Endothelial cell (in vitro differentiated cells): Measurements from ENCODE around the gene SEC22A. TPM values are rescaled to one million over a fixed set of nuclear protein-coding genes. Genes with fewer than 3 reads are reported as not detected.

Source experiments
- DNase-seq: peaks from one replicate; pipeline ENCODE4 v3.0.0; 2021; ENCODE audit warnings: low spot score
- H3K27ac Mint-ChIP-seq: one replicate; pipeline ENCODE4 v1.8.0; 2021; ENCODE audit warnings: mixed read lengths, inconsistent platforms; ENCODE audit not compliant: unreplicated experiment
- H3K27me3 Mint-ChIP-seq: one replicate; pipeline ENCODE4 v1.8.0; 2021; ENCODE audit warnings: mild to moderate bottlenecking, moderate library complexity, mixed read lengths, inconsistent platforms; ENCODE audit not compliant: unreplicated experiment
- H3K36me3 Mint-ChIP-seq: one replicate; pipeline ENCODE4 v1.8.0; 2021; ENCODE audit warnings: mild to moderate bottlenecking, low read depth, mixed read lengths, inconsistent platforms; ENCODE audit not compliant: unreplicated experiment
- H3K4me1 Mint-ChIP-seq: one replicate; pipeline ENCODE4 v1.8.0; 2021; ENCODE audit warnings: mild to moderate bottlenecking, mixed read lengths, inconsistent platforms; ENCODE audit not compliant: unreplicated experiment
- H3K4me3 Mint-ChIP-seq: one replicate; pipeline ENCODE4 v1.8.0; 2021; ENCODE audit warnings: mild to moderate bottlenecking, mixed read lengths, inconsistent platforms; ENCODE audit not compliant: unreplicated experiment
- H3K9me3 Mint-ChIP-seq: one replicate; pipeline ENCODE4 v1.8.0; 2021; ENCODE audit warnings: mixed read lengths, inconsistent platforms; ENCODE audit not compliant: unreplicated experiment
- CTCF ChIP-seq: fragments of 200-600 bp; sonication (generic); IDR thresholded peaks from one replicate; pipeline ENCODE4 v1.5.0; 2021; ENCODE audit warnings: antibody characterized with exemption; ENCODE audit not compliant: unreplicated experiment
- total RNA-seq: library from RNA; stranded (reverse); fragmentation: NEBNext Ultra II Directional; extraction: Animal tissue kit (Norgen Biotek cat#: 25700); gene quantifications from one replicate; pipeline ENCODE4 v1.2.1, GENCODE V29; 2021; ENCODE audit not compliant: unreplicated experiment

SEC22A gene
- total RNA-seq, 1 donor from 2014 or later = 14.9 TPM

GRCh38 chr3:123158899-123159390 is 42.8 kb upstream of the SEC22A start:
- H3K36me3 Mint-ChIP-seq = peaks cover 20% of the 10 kb centered on the region
- H3K9me3 Mint-ChIP-seq = no peaks in the 10 kb centered on the region
- no peak overlapping the region for H3K27ac Mint-ChIP-seq
- peaks cover 3% of the 10 kb centered on the region for H3K27me3 Mint-ChIP-seq
- no peak for TF ChIP-seq CTCF
- H3K4me1 Mint-ChIP-seq = peaks cover 14% of the 10 kb centered on the region
- no peak overlapping the region for H3K4me3 Mint-ChIP-seq
- DNase-seq = no peak

- H3K4me1 Mint-ChIP-seq = peaks cover 3% of the 10 kb centered on the region
- H3K36me3 Mint-ChIP-seq = peaks cover 28% of the 10 kb centered on the region
- peaks cover under 1% of the 10 kb centered on the region for H3K27me3 Mint-ChIP-seq
- H3K4me3 Mint-ChIP-seq = no peak overlapping the region
- H3K9me3 Mint-ChIP-seq = no peaks in the 10 kb centered on the region
- no peak for DNase-seq
- no peak overlapping the region for H3K27ac Mint-ChIP-seq
- TF ChIP-seq CTCF = no peak
These were observed 41.7 kb upstream of the SEC22A start for GRCh38 chr3:123159926-123160635.

- no peaks in the 10 kb centered on the region for H3K9me3 Mint-ChIP-seq
- H3K27me3 Mint-ChIP-seq = no peaks in the 10 kb centered on the region
- no peak overlapping the region for H3K4me3 Mint-ChIP-seq
- no peak for DNase-seq
- TF ChIP-seq CTCF = no peak
- H3K36me3 Mint-ChIP-seq = peaks cover 27% of the 10 kb centered on the region
- H3K27ac Mint-ChIP-seq = no peak overlapping the region
- peaks cover 3% of the 10 kb centered on the region for H3K4me1 Mint-ChIP-seq
These were observed 40.6 kb upstream of the SEC22A start for GRCh38 chr3:123161167-123161566.

GRCh38 chr3:123163141-123163540 is 38.6 kb upstream of the SEC22A start:
- peak overlapping the region; percentile 9 for H3K4me3 Mint-ChIP-seq
- no peaks in the 10 kb centered on the region for H3K27me3 Mint-ChIP-seq
- peaks cover 35% of the 10 kb centered on the region for H3K36me3 Mint-ChIP-seq
- no peak for DNase-seq
- TF ChIP-seq CTCF = no peak
- H3K4me1 Mint-ChIP-seq = peaks cover 2% of the 10 kb centered on the region
- H3K27ac Mint-ChIP-seq = no peak overlapping the region
- no peaks in the 10 kb centered on the region for H3K9me3 Mint-ChIP-seq

GRCh38 chr3:123165163-123165562 is 36.6 kb upstream of the SEC22A start:
- no peak for TF ChIP-seq CTCF
- H3K9me3 Mint-ChIP-seq = no peaks in the 10 kb centered on the region

More at GRCh38 chr3:123165163-123165562, 36.6 kb upstream of the SEC22A start:
- Mint-ChIP-seq H3K36me3 (peaks cover 35% of the 10 kb centered on the region), H3K4me1 (no peaks in the 10 kb centered on the region), H3K27me3 (no peaks in the 10 kb centered on the region), H3K4me3 (peak overlapping the region; percentile 9), H3K27ac (no peak overlapping the region)
- DNase-seq = no peak
